ENCODE measurements around the gene GDF2. TPM values are rescaled to one million over a fixed set of nuclear protein-coding genes. Genes with fewer than 3 reads are reported as not detected.

GDF2 gene
- total and polyA plus RNA-seq, 2 experiments from 2014 or later: not detected

GRCh38 chr10:47283101-47283630 is 39.1 kb upstream of the GDF2 start:
- in situ Hi-C loops (cut with MboI): no loop called here
- 52 to 61% methylated on average over 9 of the region's 9 CpGs for WGBS, 2 experiments (ENCODE audit: low coverage in 1 of 2, low lambda C conversion rate in 2 of 2, missing lambda C conversion rate in 2 of 2)
- Histone ChIP-seq H3K9ac (no peak overlapping the region), H3K36me3 (ENCODE audit: low read depth) (no peaks in the 10 kb centered on the region), H3K4me1 (ENCODE audit: insufficient read depth) (no peaks in the 10 kb centered on the region), H3K4me2 (ENCODE audit: unreplicated experiment) (no peak overlapping the region), H3K27ac (no peak overlapping the region), H3K79me2 (ENCODE audit: insufficient read depth) (no peaks in the 10 kb centered on the region), H2AFZ (no peak overlapping the region), H4K20me1 (ENCODE audit: insufficient read depth) (no peaks in the 10 kb centered on the region), H3K9me3 (ENCODE audit: low read depth) (no peaks in the 10 kb centered on the region), H3F3A (ENCODE audit: insufficient read depth) (no peaks in the 10 kb centered on the region), H3K27me3 (replicated peaks; ENCODE audit: insufficient read depth) (no peaks in the 10 kb centered on the region; the same call in none of the 2 replicates), H3K9me2 (ENCODE audit: insufficient read depth) (no peaks in the 10 kb centered on the region), H3K4me3 (no peak overlapping the region)
- no peak for TF ChIP-seq EZH2 (IDR thresholded peaks at IDR 0.05; ENCODE audit: insufficient read depth, poor library complexity, severe bottlenecking)
- TF ChIP-seq EZH2phosphoT487 (IDR thresholded peaks at IDR 0.05; ENCODE audit: insufficient read depth, low read depth): no peak
- DNase-seq: no peak

GRCh38 chr10:47283848-47284247 is 38.4 kb upstream of the GDF2 start:
- DNase-seq: no peak
- Histone ChIP-seq H3K9me2 (ENCODE audit: insufficient read depth) (no peaks in the 10 kb centered on the region), H3K79me2 (ENCODE audit: insufficient read depth) (no peaks in the 10 kb centered on the region), H3K9me3 (ENCODE audit: low read depth) (no peaks in the 10 kb centered on the region), H3K4me1 (ENCODE audit: insufficient read depth) (no peaks in the 10 kb centered on the region), H3K4me2 (ENCODE audit: unreplicated experiment) (no peak overlapping the region), H4K20me1 (ENCODE audit: insufficient read depth) (no peaks in the 10 kb centered on the region), H3K36me3 (ENCODE audit: low read depth) (no peaks in the 10 kb centered on the region), H3F3A (ENCODE audit: insufficient read depth) (no peaks in the 10 kb centered on the region), H3K27me3 (replicated peaks; ENCODE audit: insufficient read depth) (no peaks in the 10 kb centered on the region; the same call in none of the 2 replicates), H3K27ac (no peak overlapping the region), H3K9ac (no peak overlapping the region), H2AFZ (no peak overlapping the region), H3K4me3 (no peak overlapping the region)
- TF ChIP-seq EZH2 (IDR thresholded peaks at IDR 0.05; ENCODE audit: insufficient read depth, poor library complexity, severe bottlenecking) (no peak), EZH2phosphoT487 (IDR thresholded peaks at IDR 0.05; ENCODE audit: insufficient read depth, low read depth) (no peak)
- in situ Hi-C loops (cut with MboI): no loop called here

GRCh38 chr10:47285381-47286115 is 36.7 kb upstream of the GDF2 start:
- Histone ChIP-seq H3K4me2 (ENCODE audit: unreplicated experiment) (no peak overlapping the region), H3K4me1 (ENCODE audit: insufficient read depth) (no peaks in the 10 kb centered on the region), H3F3A (ENCODE audit: insufficient read depth) (no peaks in the 10 kb centered on the region), H3K27me3 (replicated peaks; ENCODE audit: insufficient read depth) (peaks cover 3% of the 10 kb centered on the region), H3K79me2 (ENCODE audit: insufficient read depth) (no peaks in the 10 kb centered on the region), H3K9me2 (ENCODE audit: insufficient read depth) (no peaks in the 10 kb centered on the region), H3K4me3 (no peak overlapping the region), H3K9me3 (ENCODE audit: low read depth) (no peaks in the 10 kb centered on the region), H3K36me3 (ENCODE audit: low read depth) (no peaks in the 10 kb centered on the region), H3K9ac (no peak overlapping the region), H4K20me1 (ENCODE audit: insufficient read depth) (no peaks in the 10 kb centered on the region), H3K27ac (no peak overlapping the region), H2AFZ (no peak overlapping the region)
- DNase-seq: no peak
- TF ChIP-seq EZH2phosphoT487 (IDR thresholded peaks at IDR 0.05; ENCODE audit: insufficient read depth, low read depth) (no peak), EZH2 (IDR thresholded peaks at IDR 0.05; ENCODE audit: insufficient read depth, poor library complexity, severe bottlenecking) (no peak)
- in situ Hi-C loops (cut with MboI): no loop called here
- 36 to 40% methylated on average over 7 to 8 of the region's 8 CpGs for WGBS, 2 experiments (ENCODE audit: low coverage in 1 of 2, low lambda C conversion rate in 2 of 2, missing lambda C conversion rate in 2 of 2)

- Histone ChIP-seq H3K27me3 (replicated peaks; ENCODE audit: insufficient read depth) (peaks cover 4% of the 10 kb centered on the region), H3K4me3 (no peak overlapping the region), H3K9me3 (ENCODE audit: low read depth) (no peaks in the 10 kb centered on the region), H3K27ac (no peak overlapping the region), H3F3A (ENCODE audit: insufficient read depth) (no peaks in the 10 kb centered on the region), H4K20me1 (ENCODE audit: insufficient read depth) (no peaks in the 10 kb centered on the region), H2AFZ (no peak overlapping the region), H3K79me2 (ENCODE audit: insufficient read depth) (no peaks in the 10 kb centered on the region), H3K9ac (no peak overlapping the region), H3K36me3 (ENCODE audit: low read depth) (no peaks in the 10 kb centered on the region), H3K4me1 (ENCODE audit: insufficient read depth) (no peaks in the 10 kb centered on the region), H3K9me2 (ENCODE audit: insufficient read depth) (no peaks in the 10 kb centered on the region), H3K4me2 (ENCODE audit: unreplicated experiment) (no peak overlapping the region)
- no peak for DNase-seq
- WGBS, 2 experiments (ENCODE audit: low coverage in 1 of 2, low lambda C conversion rate in 2 of 2, missing lambda C conversion rate in 2 of 2): 54 to 57% methylated on average over 4 of the region's 4 CpGs
- in situ Hi-C loops (cut with MboI): no loop called here
- TF ChIP-seq EZH2phosphoT487 (IDR thresholded peaks at IDR 0.05; ENCODE audit: insufficient read depth, low read depth): no peak
- no peak for TF ChIP-seq EZH2 (IDR thresholded peaks at IDR 0.05; ENCODE audit: insufficient read depth, poor library complexity, severe bottlenecking)
These were observed 36.1 kb upstream of the GDF2 start for GRCh38 chr10:47286116-47286505.

Data from GM23248 (cell line).